ENCODE results near the gene MEGF11. TPM values are rescaled to one million over a fixed set of nuclear protein-coding genes. Genes with fewer than 3 reads are reported as not detected.
A peak's percentile ranks its signal among the peaks of the same experiment; 100 is the strongest.

The MEGF11 gene
- polyA plus RNA-seq, 3 donors = not detected

GRCh38 chr15:65920825-65921309 is 332.7 kb downstream of the MEGF11 start:
- no peaks in the 10 kb centered on the region for H3K79me2 ChIP-seq (ENCODE audit: insufficient read depth, low read length)
- H3K27ac ChIP-seq (ENCODE audit: low read depth in 1 of 2, low read length in 2 of 2) = no peak overlapping the region
- no peaks in the 10 kb centered on the region for H3K27me3 ChIP-seq (ENCODE audit: control insufficient read depth in 2 of 2, insufficient read depth in 2 of 2, low read length in 2 of 2)
- H3K4me3 Mint-ChIP-seq = no peak overlapping the region
- no peak overlapping the region for H3K4me3 ChIP-seq (replicated peaks in 1 of 3; ENCODE audit: low read depth in 2 of 3, low read length in 3 of 3)
- H3K9ac ChIP-seq (ENCODE audit: insufficient read depth, low read length, poor library complexity, severe bottlenecking) = no peak overlapping the region
- no peak overlapping the region for H3K4me2 ChIP-seq (replicated peaks; ENCODE audit: extremely low read depth, low read length, poor library complexity, severe bottlenecking)
- peaks cover 0 to 2% of the 10 kb centered on the region in 2 donors for H3K36me3 Mint-ChIP-seq
- no peak overlapping the region for H2AFZ ChIP-seq (ENCODE audit: insufficient read depth, low read depth, low read length, poor library complexity, severe bottlenecking)
- peaks cover 1 to 4% (median 2%) of the 10 kb centered on the region in 3 donors for H3K27me3 Mint-ChIP-seq (ENCODE audit: low read depth in 3 of 3)
- H3K9me3 ChIP-seq (replicated peaks in 1 of 2; ENCODE audit: control insufficient read depth in 1 of 2, insufficient read depth in 1 of 2, low read length in 2 of 2) = no peaks in the 10 kb centered on the region
- no peaks in the 10 kb centered on the region for H3K4me1 ChIP-seq (ENCODE audit: control insufficient read depth in 1 of 2, insufficient read depth in 2 of 2, low read length in 2 of 2)
- peak overlapping the region in 1 of 7 donors; percentile 53 for H3K27ac Mint-ChIP-seq
- H4K20me1 ChIP-seq (ENCODE audit: insufficient read depth, low read length) = no peaks in the 10 kb centered on the region
- no peak for DNase-seq
- TF ChIP-seq, protein P1, sequence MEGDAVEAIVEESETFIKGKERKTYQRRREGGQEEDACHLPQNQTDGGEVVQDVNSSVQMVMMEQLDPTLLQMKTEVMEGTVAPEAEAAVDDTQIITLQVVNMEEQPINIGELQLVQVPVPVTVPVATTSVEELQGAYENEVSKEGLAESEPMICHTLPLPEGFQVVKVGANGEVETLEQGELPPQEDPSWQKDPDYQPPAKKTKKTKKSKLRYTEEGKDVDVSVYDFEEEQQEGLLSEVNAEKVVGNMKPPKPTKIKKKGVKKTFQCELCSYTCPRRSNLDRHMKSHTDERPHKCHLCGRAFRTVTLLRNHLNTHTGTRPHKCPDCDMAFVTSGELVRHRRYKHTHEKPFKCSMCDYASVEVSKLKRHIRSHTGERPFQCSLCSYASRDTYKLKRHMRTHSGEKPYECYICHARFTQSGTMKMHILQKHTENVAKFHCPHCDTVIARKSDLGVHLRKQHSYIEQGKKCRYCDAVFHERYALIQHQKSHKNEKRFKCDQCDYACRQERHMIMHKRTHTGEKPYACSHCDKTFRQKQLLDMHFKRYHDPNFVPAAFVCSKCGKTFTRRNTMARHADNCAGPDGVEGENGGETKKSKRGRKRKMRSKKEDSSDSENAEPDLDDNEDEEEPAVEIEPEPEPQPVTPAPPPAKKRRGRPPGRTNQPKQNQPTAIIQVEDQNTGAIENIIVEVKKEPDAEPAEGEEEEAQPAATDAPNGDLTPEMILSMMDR (IDR thresholded peaks at IDR 0.05) = no peak
- no peaks in the 10 kb centered on the region for H3K36me3 ChIP-seq (replicated peaks in 1 of 2; ENCODE audit: control insufficient read depth in 1 of 2, insufficient read depth in 2 of 2, low read length in 2 of 2)
- WGBS (ENCODE audit: insufficient coverage) = 96% methylated on average over 3 of the region's 4 CpGs
- no peaks in the 10 kb centered on the region for H3K4me1 Mint-ChIP-seq
- H3K9me3 Mint-ChIP-seq = no peaks in the 10 kb centered on the region
- intact Hi-C loops (cut with micrococcal nuclease) = no loop called here

GRCh38 chr15:65920121-65920520 is 333.4 kb downstream of the MEGF11 start:
- no peaks in the 10 kb centered on the region for H3K79me2 ChIP-seq (ENCODE audit: insufficient read depth, low read length)
- Mint-ChIP-seq H3K36me3 (peaks cover 0 to 2% of the 10 kb centered on the region in 2 donors), H3K4me1 (no peaks in the 10 kb centered on the region), H3K9me3 (no peaks in the 10 kb centered on the region), H3K27ac (peak overlapping the region in 1 of 7 donors; percentile 37), H3K27me3 (ENCODE audit: low read depth in 3 of 3) (peaks cover 1 to 4% (median 2%) of the 10 kb centered on the region in 3 donors), H3K4me3 (no peak overlapping the region)
- no peaks in the 10 kb centered on the region for H3K36me3 ChIP-seq (replicated peaks in 1 of 2; ENCODE audit: control insufficient read depth in 1 of 2, insufficient read depth in 2 of 2, low read length in 2 of 2)
- H3K4me1 ChIP-seq (ENCODE audit: control insufficient read depth in 1 of 2, insufficient read depth in 2 of 2, low read length in 2 of 2) = no peaks in the 10 kb centered on the region
- intact Hi-C loops (cut with micrococcal nuclease) = no loop called here
- TF ChIP-seq, protein P1 (IDR thresholded peaks at IDR 0.05) = no peak
- no peaks in the 10 kb centered on the region for H3K27me3 ChIP-seq (ENCODE audit: control insufficient read depth in 2 of 2, insufficient read depth in 2 of 2, low read length in 2 of 2)
- H4K20me1 ChIP-seq (ENCODE audit: insufficient read depth, low read length) = no peaks in the 10 kb centered on the region
- H3K9me3 ChIP-seq (replicated peaks in 1 of 2; ENCODE audit: control insufficient read depth in 1 of 2, insufficient read depth in 1 of 2, low read length in 2 of 2) = no peaks in the 10 kb centered on the region
- H3K4me3 ChIP-seq (replicated peaks in 1 of 3; ENCODE audit: low read depth in 2 of 3, low read length in 3 of 3) = no peak overlapping the region
- H3K9ac ChIP-seq (ENCODE audit: insufficient read depth, low read length, poor library complexity, severe bottlenecking) = no peak overlapping the region
- H3K4me2 ChIP-seq (replicated peaks; ENCODE audit: extremely low read depth, low read length, poor library complexity, severe bottlenecking) = no peak overlapping the region
- H3K27ac ChIP-seq (ENCODE audit: low read depth in 1 of 2, low read length in 2 of 2) = no peak overlapping the region
- WGBS (ENCODE audit: insufficient coverage) = 0% methylated on average over 1 of the region's 1 CpG
- DNase-seq = no peak
- no peak overlapping the region for H2AFZ ChIP-seq (ENCODE audit: insufficient read depth, low read depth, low read length, poor library complexity, severe bottlenecking)
